Common myeloid progenitor, CD34-positive (primary cell): ENCODE results near the gene GPR21.

Source experiments
- CTCF ChIA-PET: fragments of 350-600 bp; sonication (Branson Sonifier 250); formaldehyde crosslinking; loops from one replicate; lab custom pipeline; 2021; ENCODE audit warnings: antibody characterized with exemption; lab: Charles Lee
- POLR2A ChIA-PET: fragments of 350-600 bp; sonication (Branson Sonifier 250); formaldehyde crosslinking; loops from one replicate; lab custom pipeline; 2021; ENCODE audit warnings: antibody characterized with exemption; lab: Charles Lee
- DNase-seq, 3 donors: peaks; one replicate each; pipeline versions ENCODE4 v3.0.0 to v3.0.0-alpha.2; 2013
- H3K27ac ChIP-seq, 2 experiments: 1 replicate in 1 of 2; 2 replicates in 1 of 2; pipeline ENCODE4 v1.7.0; 2013; ENCODE audit warnings: inconsistent platforms in 2 of 2, low read length in 2 of 2, mild to moderate bottlenecking in 2 of 2, low read depth in 1 of 2, moderate library complexity in 1 of 2; ENCODE audit not compliant: severe bottlenecking in 2 of 2, insufficient read depth in 1 of 2, poor library complexity in 1 of 2
- H3K27me3 ChIP-seq, 5 experiments: replicated peaks in 2 of 5; 1 replicate in 3 of 5; 2 replicates in 2 of 5; pipeline versions ENCODE4 v1.6.1 to v1.7.0; 2013; ENCODE audit warnings: low read length in 4 of 5, mild to moderate bottlenecking in 2 of 5, moderate library complexity in 2 of 5, inconsistent platforms in 1 of 5; ENCODE audit not compliant: insufficient read depth in 5 of 5, control insufficient read depth in 4 of 5
- H3K36me3 ChIP-seq, 4 experiments: 1 replicate in 2 of 4; 2 replicates in 2 of 4; pipeline versions ENCODE4 v1.6.1 to v1.7.0; 2013; ENCODE audit warnings: low read length in 3 of 4, control low read depth in 1 of 4, mild to moderate bottlenecking in 1 of 4; ENCODE audit not compliant: control insufficient read depth in 4 of 4, insufficient read depth in 4 of 4
- H3K4me1 ChIP-seq, 4 experiments: 1 replicate in 3 of 4; 2 replicates in 1 of 4; pipeline versions ENCODE4 v1.6.1 to v1.7.1; 2013; ENCODE audit warnings: low read length in 3 of 4, mild to moderate bottlenecking in 3 of 4, control low read depth in 1 of 4, inconsistent platforms in 1 of 4, moderate library complexity in 1 of 4; ENCODE audit not compliant: control insufficient read depth in 4 of 4, insufficient read depth in 4 of 4; ENCODE audit errors: control extremely low read depth in 1 of 4
- H3K4me3 ChIP-seq, 7 experiments: 1 replicate in 4 of 7; 2 replicates in 3 of 7; pipeline versions ENCODE4 v1.5.1 to v1.7.0; 2013; ENCODE audit warnings: mild to moderate bottlenecking in 7 of 7, low read length in 6 of 7, moderate library complexity in 6 of 7, inconsistent platforms in 2 of 7, low read depth in 2 of 7, control low read depth in 1 of 7; ENCODE audit not compliant: insufficient read depth in 4 of 7, control insufficient read depth in 1 of 7; ENCODE audit errors: extremely low read depth in 1 of 7
- H3K9me3 ChIP-seq, 5 experiments: 1 replicate in 4 of 5; 2 replicates in 1 of 5; pipeline versions ENCODE4 v1.6.1 to v1.7.1; 2013; ENCODE audit warnings: low read length in 4 of 5, mild to moderate bottlenecking in 2 of 5, inconsistent platforms in 1 of 5, low read depth in 1 of 5, moderate library complexity in 1 of 5; ENCODE audit not compliant: control insufficient read depth in 4 of 5, insufficient read depth in 2 of 5; ENCODE audit errors: control extremely low read depth in 1 of 5
- WGBS: methylation state at CpG from one replicate; pipeline ENCODE4 v1.1.5; 2013; ENCODE audit not compliant: insufficient coverage; 5-methylcytosine and 5-hydroxymethylcytosine counted together

GPR21 gene

GRCh38 chr9:123039617-123040219, 6.3 kb downstream of the GPR21 start:
- Histone ChIP-seq H3K4me3 (peak overlapping the region in 5 of 7 experiments; percentile 7 to 88 (median 35)), H3K36me3 (peaks cover 0 to 8% (median 3%) of the 10 kb centered on the region in 4 experiments), H3K9me3 (peaks cover 0 to 3% (median 3%) of the 10 kb centered on the region in 5 experiments), H3K4me1 (peaks cover 36 to 88% (median 64%) of the 10 kb centered on the region in 4 experiments), H3K27ac (peak overlapping the region; percentile 55 to 85), H3K27me3 (no peaks in the 10 kb centered on the region)
- WGBS, result 40% methylated on average over 1 of the region's 1 CpG
- POLR2A ChIA-PET, result no interaction called here
- CTCF ChIA-PET, result interaction anchor here (1.0 kb wide), 1 partner anchor 9 kb away, joined by 3 read pairs; no protein-coding TSS in a partner anchor
- no peak for DNase-seq

- DNase-seq, result no peak
- H3K36me3 ChIP-seq, result peaks cover 0 to 8% (median 3%) of the 10 kb centered on the region in 4 experiments
- no peaks in the 10 kb centered on the region for H3K27me3 ChIP-seq
- peaks cover 32 to 90% (median 55%) of the 10 kb centered on the region in 4 experiments for H3K4me1 ChIP-seq
- H3K9me3 ChIP-seq, result peaks cover 0 to 3% (median 3%) of the 10 kb centered on the region in 5 experiments
- POLR2A ChIA-PET, result no interaction called here
- no CpG with 5 or more reads among the region's 1 CpG for WGBS
- H3K27ac ChIP-seq, result peak overlapping the region in 1 of 2 experiments; percentile 62
- CTCF ChIA-PET, result no interaction called here
- H3K4me3 ChIP-seq, result peak overlapping the region in 1 of 7 experiments; percentile 24
Observed at GRCh38 chr9:123040801-123041200, 7.3 kb downstream of the GPR21 start.

GRCh38 chr9:123041489-123041888, 8.0 kb downstream of the GPR21 start:
- ChIA-PET POLR2A (no interaction called here), CTCF (interaction anchor here (0.7 to 1.8 kb wide), 2 partner anchors 11 to 12 kb away, joined by 3 to 5 read pairs; no protein-coding TSS in a partner anchor)
- peak in 2 of 3 donors; percentile 50 to 58 for DNase-seq
- peak overlapping the region in 3 of 7 experiments; percentile 23 to 40 (median 24) for H3K4me3 ChIP-seq
- peak overlapping the region in 1 of 2 experiments; percentile 62 for H3K27ac ChIP-seq
- WGBS, result 49% methylated on average over 2 of the region's 2 CpGs
- H3K36me3 ChIP-seq, result peaks cover 0 to 8% (median 3%) of the 10 kb centered on the region in 4 experiments
- H3K9me3 ChIP-seq, result peaks cover 0 to 3% (median 3%) of the 10 kb centered on the region in 5 experiments
- no peaks in the 10 kb centered on the region for H3K27me3 ChIP-seq
- H3K4me1 ChIP-seq, result peaks cover 26 to 90% (median 56%) of the 10 kb centered on the region in 4 experiments

- Histone ChIP-seq H3K4me1 (peaks cover 16 to 87% (median 45%) of the 10 kb centered on the region in 4 experiments), H3K27ac (no peak overlapping the region)
- CTCF ChIA-PET, result interaction anchor here (0.7 to 1.8 kb wide), 5 partner anchors 9 to 36 kb away, joined by 3 to 5 read pairs (median 3); no protein-coding TSS in a partner anchor
Observed at GRCh38 chr9:123043081-123043939, 9.8 kb downstream of the GPR21 start.

GRCh38 chr9:123044586-123044985, 11.1 kb downstream of the GPR21 start:
- CTCF ChIA-PET, result interaction anchor here (1.0 to 5.8 kb wide), 3 partner anchors 8 to 22 kb away, joined by 3 to 48 read pairs (median 3); no protein-coding TSS in a partner anchor
- Histone ChIP-seq H3K27ac (peak overlapping the region in 1 of 2 experiments; percentile 41), H3K36me3 (peaks cover 0 to 6% (median 2%) of the 10 kb centered on the region in 4 experiments), H3K4me1 (peaks cover 9 to 88% (median 41%) of the 10 kb centered on the region in 4 experiments), H3K9me3 (peaks cover 0 to 3% (median 3%) of the 10 kb centered on the region in 5 experiments), H3K27me3 (no peaks in the 10 kb centered on the region), H3K4me3 (peak overlapping the region in 2 of 7 experiments; percentile 30 to 34)
- WGBS, result 36% methylated on average over 3 of the region's 4 CpGs
- POLR2A ChIA-PET, result interaction anchor here (2.9 kb wide), 1 partner anchor 10 kb away, joined by 14 read pairs; no protein-coding TSS in a partner anchor
- no peak for DNase-seq

More at GRCh38 chr9:123043081-123043939, 9.8 kb downstream of the GPR21 start:
- 90% methylated on average over 2 of the region's 5 CpGs for WGBS
- peaks cover 0 to 6% (median 3%) of the 10 kb centered on the region in 4 experiments for H3K36me3 ChIP-seq
- POLR2A ChIA-PET, result interaction anchor here (1.4 kb wide), 1 partner anchor 9 kb away, joined by 3 read pairs; no protein-coding TSS in a partner anchor
- no peaks in the 10 kb centered on the region for H3K27me3 ChIP-seq
- no peak for DNase-seq
- H3K4me3 ChIP-seq, result peak overlapping the region in 1 of 7 experiments; percentile 41
- H3K9me3 ChIP-seq, result peaks cover 0 to 3% (median 3%) of the 10 kb centered on the region in 5 experiments

GRCh38 chr9:123046406-123047195, 13.1 kb downstream of the GPR21 start:
- H3K27me3 ChIP-seq, result no peaks in the 10 kb centered on the region
- H3K4me1 ChIP-seq, result peaks cover 3 to 84% (median 32%) of the 10 kb centered on the region in 4 experiments
- H3K4me3 ChIP-seq, result peak overlapping the region in 1 of 7 experiments; percentile 23
- ChIA-PET CTCF (interaction anchor here (1.1 to 5.8 kb wide), 7 partner anchors 10 to 34 kb away, joined by 3 to 48 read pairs (median 4); no protein-coding TSS in a partner anchor), POLR2A (interaction anchor here (0.6 to 2.9 kb wide), 2 partner anchors 12 to 120 kb away, joined by 4 to 14 read pairs; no protein-coding TSS in a partner anchor)
- peaks cover 0 to 9% (median 4%) of the 10 kb centered on the region in 4 experiments for H3K36me3 ChIP-seq
- peaks cover 0 to 3% (median 3%) of the 10 kb centered on the region in 5 experiments for H3K9me3 ChIP-seq
- H3K27ac ChIP-seq, result peak overlapping the region; percentile 19 to 34
- WGBS, result 78% methylated on average over 1 of the region's 3 CpGs
- DNase-seq, result no peak
